ENCODE results near the gene THSD4.

Gene THSD4

GRCh38 chr15:71515375-71516186 lies 400.3 kb downstream of the THSD4 start:
- DNase-seq, result no peak

- no peak for DNase-seq
These were observed 402.5 kb downstream of the THSD4 start for GRCh38 chr15:71517751-71518150.

- DNase-seq, result no peak
These were observed 403.4 kb downstream of the THSD4 start for GRCh38 chr15:71518661-71519060.

GRCh38 chr15:71526060-71526820 lies 411.0 kb downstream of the THSD4 start:
- no peak for DNase-seq

- DNase-seq, result no peak
These were observed 414.1 kb downstream of the THSD4 start for GRCh38 chr15:71529361-71529760.

GRCh38 chr15:71530116-71530515 lies 414.8 kb downstream of the THSD4 start:
- no peak for DNase-seq

GRCh38 chr15:71532994-71533393 lies 417.7 kb downstream of the THSD4 start:
- DNase-seq, result peak; percentile 24 to 32

- no peak for DNase-seq
These were observed 422.9 kb downstream of the THSD4 start for GRCh38 chr15:71538181-71538580.

- no peak for DNase-seq
These were observed 426.5 kb downstream of the THSD4 start for GRCh38 chr15:71541746-71542145.

- no peak for DNase-seq
These were observed 427.6 kb downstream of the THSD4 start for GRCh38 chr15:71542836-71543235.

GRCh38 chr15:71543413-71543812 lies 428.1 kb downstream of the THSD4 start:
- DNase-seq, result no peak

- no peak for DNase-seq
These were observed 430.0 kb downstream of the THSD4 start for GRCh38 chr15:71545223-71545760.

- no peak for DNase-seq
These were observed 430.7 kb downstream of the THSD4 start for GRCh38 chr15:71545923-71546322.

GRCh38 chr15:71547011-71547410 lies 431.7 kb downstream of the THSD4 start:
- DNase-seq, result no peak

GRCh38 chr15:71548401-71548807 lies 433.1 kb downstream of the THSD4 start:
- no peak for DNase-seq

GRCh38 chr15:71549091-71549490 lies 433.8 kb downstream of the THSD4 start:
- DNase-seq, result no peak

GRCh38 chr15:71549697-71550096 lies 434.4 kb downstream of the THSD4 start:
- no peak for DNase-seq

GRCh38 chr15:71551566-71551965 lies 436.3 kb downstream of the THSD4 start:
- DNase-seq, result no peak

- no peak for DNase-seq
These were observed 443.8 kb downstream of the THSD4 start for GRCh38 chr15:71559098-71559497.

- no peak for DNase-seq
These were observed 444.3 kb downstream of the THSD4 start for GRCh38 chr15:71559616-71560015.

GRCh38 chr15:71562251-71562650 lies 447.0 kb downstream of the THSD4 start:
- DNase-seq, result no peak

- DNase-seq, result no peak
These were observed 448.9 kb downstream of the THSD4 start for GRCh38 chr15:71564217-71564616.

- no peak for DNase-seq
These were observed 449.7 kb downstream of the THSD4 start for GRCh38 chr15:71565006-71565405.

GRCh38 chr15:71565631-71566160 lies 450.4 kb downstream of the THSD4 start:
- DNase-seq, result no peak

Data from SHP77 (cell line).